Kidney capillary endothelial cell (primary cell): ENCODE results near the gene VTI1A.
A peak's percentile ranks its signal among the peaks of the same experiment; 100 is the strongest.

ENCODE experiments used
- DNase-seq: peaks from one replicate; pipeline ENCODE4 v3.0.0-alpha.2; 2018; ENCODE audit warnings: low spot score

VTI1A gene

DNA sequence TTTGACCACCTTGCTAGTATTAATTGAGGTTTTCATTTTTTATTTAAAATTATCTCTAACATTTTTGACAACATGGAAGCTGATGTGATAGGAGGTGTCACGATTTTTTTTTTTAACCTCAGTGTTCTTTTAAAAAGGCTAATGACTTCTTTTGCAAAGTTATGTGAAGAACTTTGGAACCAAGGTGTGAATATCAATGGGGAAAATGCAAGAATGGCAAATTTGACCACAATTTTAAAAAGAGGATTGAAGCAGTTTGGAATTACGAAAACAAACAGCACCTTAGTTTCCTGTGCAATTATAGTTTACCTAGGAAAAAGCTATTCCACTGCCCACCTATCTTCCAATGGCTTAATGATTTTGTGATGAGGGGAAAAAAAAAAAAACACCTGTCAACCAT lies 232.4 kb downstream of the VTI1A start:
- no peak for DNase-seq

DNA sequence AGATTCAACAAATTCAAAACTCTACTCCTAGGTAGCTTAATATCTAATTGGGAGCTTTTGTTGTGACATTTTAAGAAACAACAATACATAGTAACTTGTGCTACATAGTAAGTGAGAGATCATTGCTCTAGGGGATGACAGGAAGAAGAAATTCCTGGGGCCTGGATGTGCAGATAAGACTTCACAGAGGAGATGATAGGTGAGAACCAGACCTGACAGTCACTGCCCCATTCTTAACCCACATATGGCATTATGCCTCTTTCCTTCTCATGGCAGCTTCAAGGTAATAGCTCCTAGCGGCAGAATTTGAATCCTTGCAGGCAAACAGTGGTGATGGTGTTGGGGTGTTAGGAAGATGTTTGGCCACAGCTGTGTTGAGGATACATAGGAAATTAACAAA lies 233.6 kb downstream of the VTI1A start:
- DNase-seq: no peak

DNA sequence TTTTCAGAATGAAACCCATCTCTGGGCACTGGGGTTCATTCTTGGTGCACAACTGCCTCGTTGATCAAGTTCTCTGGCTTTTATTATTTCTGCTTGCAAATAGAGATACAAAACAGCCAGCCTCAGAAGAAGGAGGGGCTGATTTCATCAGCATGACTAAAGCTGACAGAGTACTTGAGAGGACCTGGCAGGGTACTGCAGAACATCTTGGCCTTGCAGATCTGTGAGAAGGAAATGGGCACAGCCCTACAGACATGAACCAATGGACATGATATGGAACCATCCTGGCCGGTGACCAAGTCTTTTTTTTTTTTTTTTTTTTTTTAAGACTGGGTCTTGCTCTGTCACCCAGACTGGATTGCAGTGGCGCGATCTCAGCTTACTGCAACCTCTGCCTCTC lies 240.6 kb downstream of the VTI1A start:
- no peak for DNase-seq

DNA sequence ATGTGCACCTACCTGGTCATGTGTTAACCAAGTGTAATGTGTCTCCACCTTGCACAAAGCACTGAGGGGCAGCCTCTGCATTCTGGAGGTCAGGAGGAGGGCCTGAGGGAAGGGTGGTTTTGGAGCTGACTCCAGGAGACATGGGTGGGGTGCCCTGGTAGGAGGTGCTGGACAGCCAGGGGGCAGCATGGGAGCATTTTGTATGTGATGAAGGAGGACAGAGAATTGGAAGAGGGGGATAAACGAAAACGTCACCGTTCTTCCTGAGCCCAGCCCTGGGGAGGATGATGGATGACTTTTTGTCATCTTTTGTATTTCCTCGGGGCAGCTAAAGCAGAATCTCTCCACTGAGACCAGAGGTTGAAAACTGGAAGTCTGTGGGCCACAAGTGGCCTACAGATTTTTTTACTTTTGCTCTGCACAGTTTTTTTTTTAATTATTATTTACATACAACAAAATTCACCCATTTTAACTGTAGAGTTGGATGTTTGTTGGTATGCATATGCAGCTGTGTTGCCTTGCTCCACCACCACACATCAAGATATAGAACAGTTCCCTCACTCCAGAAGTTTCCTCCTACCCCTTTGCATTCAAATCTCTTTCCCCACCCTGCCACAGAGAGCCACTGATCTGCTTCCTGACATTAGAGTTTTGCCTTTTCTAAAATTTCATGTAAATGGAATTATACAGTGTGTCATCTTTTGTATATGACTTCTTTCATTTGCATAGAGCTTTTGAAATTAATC lies 242.5 kb downstream of the VTI1A start:
- no peak for DNase-seq

DNA sequence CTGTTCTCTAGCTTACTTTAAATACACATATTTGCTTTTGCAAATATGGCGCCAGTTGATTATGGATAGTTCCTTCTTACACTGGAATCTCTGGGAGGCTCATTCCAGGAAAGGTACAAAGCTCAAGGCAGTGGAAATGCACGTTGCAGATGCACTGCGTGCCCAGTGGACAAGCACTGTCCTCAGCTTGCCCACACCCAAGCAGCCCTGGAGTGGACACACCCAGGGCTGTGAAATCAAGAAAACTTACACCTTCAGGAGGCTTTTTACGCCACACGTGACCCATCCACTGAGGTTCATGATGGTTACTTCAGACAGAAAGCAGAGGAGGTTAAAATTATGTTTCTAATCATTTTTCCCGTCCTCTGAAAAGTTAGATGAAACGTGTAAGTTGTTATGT lies 248.5 kb downstream of the VTI1A start:
- no peak for DNase-seq

DNA sequence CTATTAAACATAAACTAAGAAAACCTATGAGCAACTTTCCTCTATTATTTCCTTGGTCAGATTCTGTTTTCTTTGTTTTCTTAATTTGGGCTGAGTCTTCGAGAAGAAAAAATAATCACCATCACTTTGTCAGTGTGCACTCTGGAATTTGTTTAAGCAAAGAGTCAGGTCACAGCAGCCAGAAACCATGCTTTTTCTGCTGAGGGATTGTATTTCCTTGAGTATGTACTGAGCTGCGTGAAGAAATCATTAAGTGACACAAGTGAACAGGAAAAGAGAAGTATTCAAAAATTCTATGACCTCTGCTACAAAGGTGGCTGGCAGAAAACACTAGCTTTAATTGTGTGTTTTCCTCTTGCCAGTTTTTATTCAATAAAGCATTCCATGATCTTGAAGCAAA lies 249.6 kb downstream of the VTI1A start:
- no peak for DNase-seq

DNA sequence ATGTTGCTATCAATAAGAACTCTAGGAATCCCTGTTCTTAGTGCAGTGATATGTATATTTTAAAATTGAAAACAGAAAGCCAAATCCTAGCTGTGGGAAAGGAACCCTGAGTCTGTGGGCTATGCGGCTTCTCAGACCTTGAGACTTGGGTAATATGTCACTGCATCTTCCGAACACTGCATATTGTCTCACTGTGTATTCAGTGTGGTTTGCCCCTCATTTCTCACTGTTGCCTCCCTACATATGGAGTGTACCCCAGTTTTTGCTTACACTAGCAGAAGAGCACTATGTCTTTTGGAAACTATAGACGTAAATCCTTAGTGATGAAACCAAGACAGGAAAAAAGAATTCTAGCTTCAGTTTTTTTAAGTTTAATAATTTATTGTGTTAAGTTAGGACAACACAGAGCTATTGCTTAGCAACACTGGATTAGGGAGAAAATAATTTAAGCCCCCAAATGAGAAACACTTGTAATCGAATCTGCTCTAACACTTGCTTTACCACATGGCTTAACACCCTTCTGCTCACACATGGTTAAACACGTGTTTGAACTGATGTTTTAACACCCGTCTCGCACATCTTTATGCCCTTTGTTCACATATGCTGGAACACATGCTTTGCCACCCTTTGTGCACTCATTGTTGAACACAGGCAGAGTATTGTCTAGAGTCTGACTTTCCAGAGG lies 251.3 kb downstream of the VTI1A start:
- no peak for DNase-seq

DNA sequence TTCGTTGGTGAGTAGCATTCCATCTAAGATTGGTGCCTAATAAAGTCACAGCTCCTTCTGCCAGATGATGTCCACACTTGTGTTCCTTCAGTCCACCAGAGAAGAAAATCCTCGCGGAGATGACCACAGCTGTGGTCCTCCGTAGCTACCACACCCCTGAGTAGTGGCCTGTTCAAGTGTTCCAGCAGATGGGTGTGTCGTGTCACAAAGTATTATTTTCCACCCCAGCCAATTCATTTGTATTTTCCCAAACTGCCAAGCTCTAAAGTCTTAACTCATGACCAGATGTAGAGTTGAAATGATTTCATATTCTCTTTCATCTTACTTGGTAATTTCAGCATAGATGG lies 251.8 kb downstream of the VTI1A start:
- DNase-seq: no peak

DNA sequence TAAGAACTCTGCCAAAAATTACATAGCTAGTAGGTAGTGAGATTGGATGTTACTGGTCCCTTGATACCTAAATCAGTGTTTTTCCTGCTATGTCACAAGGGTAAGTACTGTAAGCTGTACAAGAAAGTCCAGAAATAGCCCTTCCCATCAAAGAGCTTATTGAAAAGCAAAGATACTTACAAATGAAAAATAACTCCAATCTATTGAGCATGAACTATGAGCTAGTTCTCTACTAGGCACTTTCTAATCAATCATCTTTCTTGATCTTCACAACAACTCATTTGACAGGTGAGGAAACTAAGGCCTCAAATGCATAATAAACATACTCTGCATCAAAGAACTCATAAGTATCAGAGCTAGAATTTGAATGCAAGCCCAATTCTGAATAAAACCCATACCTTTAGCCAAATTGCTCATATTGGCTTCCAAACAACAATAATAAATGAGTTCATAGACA lies 253.2 kb downstream of the VTI1A start:
- no peak for DNase-seq

DNA sequence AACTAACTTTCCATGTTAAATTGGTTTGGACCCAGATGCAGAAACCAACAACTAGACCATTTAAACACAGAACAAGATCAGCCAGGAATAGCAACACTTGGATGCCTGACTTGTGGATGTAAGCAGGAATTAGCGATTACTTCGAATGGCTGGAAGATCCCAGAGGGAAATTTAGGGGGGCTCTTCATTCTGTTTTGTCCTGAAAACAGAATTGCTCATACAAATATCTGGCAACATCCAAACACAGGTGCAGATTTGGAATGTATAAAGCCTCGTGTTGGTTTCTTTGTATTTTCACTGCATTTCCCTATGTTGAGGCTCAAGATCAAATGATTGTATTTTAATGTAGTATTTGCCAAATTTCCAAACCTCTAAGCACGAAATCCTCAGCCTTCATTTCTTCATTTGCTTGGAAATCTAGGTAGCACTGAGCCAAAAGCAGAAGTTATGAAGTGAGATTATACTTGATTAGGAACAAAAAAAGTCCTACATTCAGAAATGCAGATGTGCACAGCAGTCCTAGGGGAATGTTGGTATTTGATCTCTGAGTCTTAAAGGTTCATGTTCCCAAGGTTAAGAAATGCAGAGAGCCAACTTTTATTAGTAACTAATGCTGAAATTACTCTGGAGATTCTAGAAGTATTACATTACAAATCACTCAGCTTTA lies 254.3 kb downstream of the VTI1A start:
- DNase-seq: no peak

DNA sequence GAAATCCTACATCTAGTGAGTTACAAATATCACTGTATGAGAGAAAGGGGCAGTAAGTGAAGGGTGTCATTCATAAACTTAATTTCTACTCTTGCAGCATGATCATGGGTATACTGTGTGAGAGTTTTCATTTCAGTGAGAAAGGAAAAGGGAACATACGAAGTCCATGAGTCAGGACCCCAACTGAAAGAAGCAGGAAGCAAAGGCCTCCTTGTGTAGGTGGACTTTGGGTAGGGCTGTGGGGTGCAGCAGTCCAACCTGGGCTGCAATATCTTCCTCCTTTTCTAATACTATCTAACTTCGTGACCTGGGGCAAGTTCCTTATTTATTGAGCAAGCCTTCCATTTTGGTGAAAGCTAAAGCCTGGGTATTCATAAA lies 254.9 kb downstream of the VTI1A start:
- no peak for DNase-seq

DNA sequence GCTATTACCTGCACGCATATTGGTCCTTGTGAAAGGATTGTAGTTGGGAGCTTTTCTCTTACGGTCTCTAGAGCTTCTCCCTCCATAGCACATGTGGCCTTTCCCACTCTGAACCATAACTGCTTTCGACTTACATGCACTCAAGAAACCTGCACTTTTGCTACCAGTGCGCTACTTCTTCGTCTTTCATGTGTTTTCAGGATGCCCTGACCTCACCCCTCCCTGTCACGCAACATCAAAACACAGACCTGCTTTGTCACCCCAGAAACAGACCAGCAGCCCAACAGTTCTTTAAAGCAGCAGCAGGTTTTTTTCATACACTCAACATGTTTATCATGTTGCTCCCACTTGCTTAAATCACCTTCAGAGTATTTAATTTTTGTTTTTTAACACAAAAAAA lies 259.6 kb downstream of the VTI1A start:
- no peak for DNase-seq

DNA sequence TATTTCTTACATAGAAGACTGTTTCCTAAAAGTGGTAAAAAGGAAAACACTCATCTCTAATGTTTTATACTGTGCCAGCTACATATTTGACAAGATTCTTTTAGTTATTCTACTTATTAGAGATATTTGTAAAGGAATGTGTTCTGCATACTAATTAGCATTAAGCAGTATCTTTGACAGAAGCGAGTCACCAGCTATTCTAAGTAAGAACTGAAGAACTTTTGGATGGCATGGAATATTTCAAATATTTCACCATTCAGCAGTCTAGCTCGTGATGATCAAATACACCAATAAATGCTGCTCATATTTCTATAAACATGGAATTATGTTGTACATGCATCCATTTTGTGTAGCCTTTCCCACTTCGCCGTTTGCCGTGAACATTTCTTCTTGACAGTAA lies 261.4 kb downstream of the VTI1A start:
- no peak for DNase-seq

DNA sequence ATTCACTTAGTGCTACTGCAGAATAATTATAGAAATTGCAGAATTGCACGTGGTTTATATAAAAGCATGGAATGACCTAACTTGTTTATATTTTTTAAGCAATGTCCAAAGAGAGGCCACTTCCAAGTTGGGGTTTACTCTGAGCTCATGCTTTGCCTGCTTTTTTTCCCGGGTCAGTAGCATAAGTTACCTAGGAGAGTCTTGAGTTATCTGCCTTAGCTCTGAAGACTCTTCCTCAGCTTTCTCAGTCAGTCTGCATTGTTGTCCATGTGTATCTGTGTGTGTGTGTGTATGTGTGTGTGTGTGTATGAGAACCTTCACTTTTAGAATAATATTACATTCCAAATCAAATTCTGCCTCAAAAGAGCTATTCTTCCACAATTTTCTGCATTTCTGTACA lies 263.5 kb downstream of the VTI1A start:
- no peak for DNase-seq

DNA sequence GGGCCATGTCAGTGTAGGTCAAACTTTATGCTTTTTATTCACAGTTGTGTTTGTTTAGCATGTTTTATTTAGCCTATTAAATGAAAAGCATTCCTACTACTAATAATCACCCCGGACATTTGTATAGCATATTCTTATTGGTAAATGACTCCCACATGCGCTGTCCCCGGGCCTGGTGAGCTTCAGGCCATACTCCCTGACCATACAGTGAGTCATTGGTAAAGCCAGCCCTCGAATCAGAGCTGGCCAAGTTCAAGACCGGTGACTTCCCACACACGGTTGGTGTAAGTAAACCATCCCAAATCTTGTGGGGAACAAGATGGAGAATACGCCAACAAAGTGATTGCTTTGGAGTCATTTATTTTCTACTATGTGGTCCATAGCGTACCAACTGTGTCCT lies 264.4 kb downstream of the VTI1A start:
- no peak for DNase-seq

DNA sequence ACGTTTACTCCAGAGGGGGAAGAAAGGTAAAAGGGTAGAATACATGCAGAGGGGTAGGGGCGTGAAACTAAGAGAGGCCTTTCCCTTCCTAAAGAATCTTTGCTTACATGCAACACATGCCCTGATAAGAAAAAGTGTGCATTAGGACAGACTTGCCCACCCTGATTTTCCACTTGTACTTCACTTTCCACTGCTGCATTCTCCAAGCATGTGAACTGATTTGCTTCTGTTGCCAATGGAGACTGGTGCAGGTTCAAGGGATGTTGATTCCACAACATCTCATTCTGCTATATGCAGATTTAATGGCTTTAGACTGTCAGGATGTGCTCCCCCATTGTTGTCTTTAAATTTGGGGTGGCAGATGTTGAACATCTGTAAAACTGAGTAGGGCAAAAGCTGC lies 265.5 kb downstream of the VTI1A start:
- DNase-seq: no peak

DNA sequence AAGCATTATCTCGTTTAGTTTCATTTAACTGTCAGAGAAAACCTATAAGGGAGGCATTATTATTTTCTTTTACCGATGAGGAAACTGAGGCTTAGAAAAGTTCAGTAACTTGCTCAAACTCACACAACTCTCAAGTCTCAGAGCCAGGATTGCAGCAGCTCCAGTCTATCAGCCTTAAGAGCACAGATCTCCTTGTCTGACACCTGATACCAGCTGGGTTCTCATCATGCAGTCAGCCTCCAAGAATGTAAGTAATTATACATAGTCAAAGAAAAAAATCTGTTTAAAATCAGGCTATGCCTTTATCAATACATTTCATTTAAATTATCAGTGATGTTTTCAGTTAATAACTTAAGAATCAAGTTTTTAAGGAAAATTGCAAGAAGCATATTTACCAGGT lies 266.4 kb downstream of the VTI1A start:
- no peak for DNase-seq

DNA sequence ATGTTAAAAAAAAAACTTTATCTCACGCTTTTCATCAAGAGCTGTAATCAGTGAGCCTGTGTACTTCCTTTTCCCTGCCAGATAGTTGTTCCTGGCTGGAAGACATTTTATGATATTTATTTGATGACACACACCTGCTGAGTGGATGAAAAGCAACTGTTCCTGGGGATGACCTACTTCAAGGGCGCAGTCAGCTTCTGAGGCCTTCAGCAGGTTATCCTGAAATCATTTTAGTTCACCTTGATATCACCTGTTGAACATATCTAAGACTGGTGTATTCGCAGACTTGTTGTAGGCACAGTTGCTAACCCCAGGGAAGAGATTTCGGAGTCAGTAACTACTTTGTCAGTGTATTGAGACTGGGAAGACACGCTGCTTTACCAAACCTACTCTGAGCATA lies 268.6 kb downstream of the VTI1A start:
- DNase-seq: no peak

DNA sequence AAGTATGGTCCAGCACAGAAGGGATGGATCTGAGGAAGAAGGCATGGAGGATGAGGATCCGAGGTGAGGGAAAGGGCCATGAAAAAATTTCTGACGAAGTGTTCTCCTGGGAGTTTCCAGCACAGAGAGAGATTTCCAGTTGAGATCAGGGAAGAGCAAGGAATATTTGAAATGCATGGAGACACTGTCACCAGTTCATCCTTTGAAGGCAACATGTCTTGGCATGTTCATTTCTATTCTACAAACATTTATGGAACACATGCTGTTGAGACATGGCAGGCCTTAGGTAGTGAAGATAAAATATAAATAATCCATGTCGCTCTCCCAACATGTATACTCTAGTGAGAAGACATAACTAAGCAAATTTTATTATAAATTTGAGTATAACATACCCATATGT lies 269.1 kb downstream of the VTI1A start:
- no peak for DNase-seq

DNA sequence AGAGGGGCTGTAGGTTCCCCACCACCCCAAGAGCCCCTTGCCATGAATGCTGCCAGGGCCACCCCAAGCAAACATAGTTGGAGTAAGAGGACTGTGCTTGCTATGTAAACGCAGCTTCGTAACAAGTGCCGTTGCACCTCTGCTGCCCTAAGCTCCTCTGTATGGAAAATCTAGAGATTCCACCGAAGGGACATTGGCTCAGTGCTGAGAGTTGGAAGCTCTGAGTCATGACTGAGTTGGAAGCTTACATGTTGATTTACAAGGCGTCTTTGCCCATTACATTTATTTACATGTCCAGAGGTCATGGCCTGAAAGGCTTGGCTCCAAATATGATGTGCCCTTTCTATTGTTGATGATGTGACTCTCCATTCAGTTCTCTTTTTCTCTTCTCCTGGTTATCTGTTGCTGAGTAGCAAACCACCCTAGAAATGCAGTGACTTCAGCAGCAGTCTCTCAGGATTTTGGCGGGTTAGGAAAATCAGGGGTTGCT lies 270.0 kb downstream of the VTI1A start:
- DNase-seq: no peak

DNA sequence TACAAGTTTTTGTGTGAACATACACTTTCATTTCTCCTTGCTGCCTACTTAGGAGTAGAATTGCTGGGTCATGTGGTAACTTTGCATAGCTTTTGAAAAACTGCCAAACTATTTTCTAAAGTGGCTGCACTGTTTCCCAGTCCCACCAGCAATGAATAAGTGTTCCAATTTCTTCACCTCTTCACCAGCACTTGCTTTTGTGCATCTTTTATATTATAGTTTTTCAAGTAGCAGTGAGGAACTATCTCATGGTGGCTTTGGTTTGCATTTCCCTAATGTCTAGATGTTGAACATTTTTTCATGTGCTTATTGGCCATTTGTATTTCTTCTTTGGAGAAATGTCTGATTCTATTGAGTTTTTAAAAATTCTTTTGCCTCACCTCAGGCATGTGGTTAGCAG lies 273.2 kb downstream of the VTI1A start:
- no peak for DNase-seq

DNA sequence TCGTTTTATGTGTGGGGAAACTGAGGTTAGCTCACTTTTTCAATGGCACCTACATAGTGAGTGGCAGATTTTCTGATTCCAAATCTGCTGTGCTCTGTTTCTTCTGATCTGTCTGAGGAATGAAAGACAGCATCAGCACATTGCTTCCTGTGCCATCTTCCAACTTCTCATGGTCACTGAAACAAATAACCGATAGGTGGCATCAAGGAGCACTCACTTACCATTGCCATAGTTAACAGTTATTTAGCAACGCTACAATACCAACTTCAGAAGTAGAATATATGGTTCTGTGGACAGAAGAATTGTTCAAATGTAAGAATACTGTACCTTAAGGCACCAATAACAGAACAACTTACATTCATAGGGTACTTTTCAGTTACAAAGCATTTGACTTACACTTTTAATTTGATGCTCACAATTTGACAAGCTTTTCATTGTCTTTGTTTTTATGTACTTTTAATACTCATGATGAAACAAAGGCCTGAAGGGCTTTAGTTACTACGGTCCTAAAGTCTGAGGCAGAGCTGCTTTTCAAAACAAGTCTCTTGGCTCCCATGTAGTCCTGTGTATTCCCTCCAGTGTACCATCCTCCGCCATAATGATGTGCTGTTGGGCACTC lies 274.2 kb downstream of the VTI1A start:
- DNase-seq: peak; percentile 45

DNA sequence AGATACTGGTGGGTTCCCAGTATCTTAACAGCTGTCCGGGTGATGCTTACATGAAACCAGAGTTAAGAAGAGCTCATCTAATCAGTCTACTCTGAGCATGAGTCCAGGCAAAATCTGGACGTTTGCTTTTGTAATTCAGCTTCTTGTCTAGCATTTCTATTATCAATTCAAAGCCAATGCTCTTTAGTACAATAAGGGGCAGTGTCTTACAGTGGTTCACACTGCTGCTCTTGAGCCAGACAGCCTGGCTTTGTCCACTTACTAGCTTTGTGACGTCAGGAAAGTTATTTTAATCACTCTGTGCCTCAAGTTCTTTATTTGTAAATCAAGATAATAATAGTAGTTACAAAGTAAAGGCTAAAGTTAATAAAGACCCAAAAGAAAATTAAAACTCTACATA lies 275.7 kb downstream of the VTI1A start:
- no peak for DNase-seq
